Measurements from ENCODE around the gene GRIA3.

- no peak for TF ChIP-seq CTCF (IDR thresholded peaks at IDR 0.05)
- TF ChIP-seq POLR2A (IDR thresholded peaks at IDR 0.05): no peak
Observed at GRCh38 chrX:123476611-123477219, 292.6 kb downstream of the GRIA3 start.
